Transverse colon (tissue), 4 donors: Measurements from ENCODE around the gene RSPRY1. TPM values are rescaled to one million over a fixed set of nuclear protein-coding genes. Genes with fewer than 3 reads are reported as not detected.
A peak's percentile ranks its signal among the peaks of the same experiment; 100 is the strongest.

Source experiments
- DNase-seq: peaks from one replicate; pipeline ENCODE4 v3.0.0-alpha.2; 2019
- H3K27ac ChIP-seq, 4 donors: fragments of 200-600 bp; sonication (generic); 2 replicates each; pipeline ENCODE4 v1.5.1; 2016 to 2018; ENCODE audit warnings: inconsistent platforms in 4 of 4
- H3K27me3 ChIP-seq: fragments of 200-600 bp; sonication (generic); 2 replicates; pipeline ENCODE4 v1.5.1; 2017; ENCODE audit warnings: inconsistent platforms
- H3K36me3 ChIP-seq, 4 donors: fragments of 200-600 bp; sonication (generic); 2 replicates each; pipeline ENCODE4 v1.5.1; 2017 to 2019; ENCODE audit warnings: inconsistent platforms in 4 of 4
- H3K4me1 ChIP-seq, 4 donors: fragments of 200-600 bp; sonication (generic); 2 replicates each; pipeline ENCODE4 v1.5.1; 2017 to 2020; ENCODE audit warnings: inconsistent platforms in 4 of 4
- H3K4me3 ChIP-seq, 4 donors: fragments of 200-600 bp; sonication (generic); 1 replicate in 1 of 4; 2 replicates in 3 of 4; pipeline versions ENCODE4 v1.5.1 to v1.6.1; 2017 to 2019; ENCODE audit warnings: inconsistent platforms in 4 of 4
- H3K9me3 ChIP-seq, 2 donors: fragments of 200-600 bp; sonication (generic); 2 replicates each; pipeline ENCODE4 v1.5.1; 2017 to 2019; ENCODE audit warnings: inconsistent platforms in 2 of 2
- CTCF ChIP-seq, 5 experiments: fragments of 200-600 bp in 3 of 5; fragments of 450-650 bp in 2 of 5; sonication (generic) in 3 of 5; IDR thresholded peaks; 1 replicate in 2 of 5; 2 replicates in 3 of 5; pipeline ENCODE4 v1.5.1; 2016 to 2017; ENCODE audit warnings: antibody characterized with exemption in 5 of 5, inconsistent platforms in 3 of 5, mild to moderate bottlenecking in 2 of 5, moderate library complexity in 1 of 5
- EP300 ChIP-seq: sonication (generic); formaldehyde crosslinking; IDR thresholded peaks from one replicate; pipeline ENCODE4 v1.6.1; 2017; ENCODE audit warnings: antibody characterized with exemption, low read depth
- POLR2A ChIP-seq: fragments of 450-650 bp; IDR thresholded peaks from one replicate; pipeline ENCODE4 v1.6.1; 2016; ENCODE audit warnings: antibody characterized with exemption, mild to moderate bottlenecking, moderate library complexity
- POLR2AphosphoS5 ChIP-seq, 3 donors: sonication (generic); formaldehyde crosslinking; IDR thresholded peaks; one replicate each; pipeline ENCODE4 v1.6.1; 2016; ENCODE audit warnings: antibody characterized with exemption in 3 of 3
- WGBS, 2 donors: methylation state at CpG; one replicate each; pipeline ENCODE4 v1.1.5; 2018; ENCODE audit warnings: low coverage in 1 of 2; 5-methylcytosine and 5-hydroxymethylcytosine counted together
- in situ Hi-C, 4 donors: fragments of 200-750 bp; cut with MboI; loops; one replicate each; pipeline versions ENCODE4 v1.15.0 to v1.15.1; 2017; ENCODE audit warnings: low sequenced_read_pairs in 3 of 4, low pct_ligation_motif_present in 1 of 4, low pct_unique_long_range_greater_than_20kb in 1 of 4
- intact Hi-C: fragments of 100-400 bp; cut with DNase I; formaldehyde crosslinking; loops from one replicate; pipeline ENCODE4 v1.15.1; 2023; ENCODE audit warnings: low total_unique reads
- total RNA-seq, 4 donors: library from RNA; depleted of rRNA; stranded (reverse); fragments of >200 nt; gene quantifications; one replicate each; pipeline ENCODE4 v1.1.0, GENCODE V29; 2016

RSPRY1 gene
- total RNA-seq, 4 donors from 2014 or later = 17.1 to 58.4 (median 44.5) TPM

GRCh38 chr16:57244767-57245471, 58.8 kb downstream of the RSPRY1 start, which contains the start of gene ARL2BP:
TSS of gene ARL2BP (plus strand) at chr16:57245259. CDS start at chr16:57245368, 109 bp downstream.
- peak within 1 kb of the TSS; percentile 90 to 98 (median 94) for H3K27ac ChIP-seq
- peaks cover 3 to 28% (median 11%) of the 10 kb centered on the region in 4 donors for H3K4me1 ChIP-seq
- no peaks in the 10 kb centered on the region for H3K9me3 ChIP-seq
- peak within 1 kb of the TSS; percentile 58 to 78 (median 66) for H3K4me3 ChIP-seq
- TF ChIP-seq EP300 = no peak
- TF ChIP-seq POLR2A = peak; percentile 84
- peak; percentile 76 to 90 (median 90) for TF ChIP-seq POLR2AphosphoS5 (IDR thresholded peaks at IDR 0.05)
- peak in 1 of 5 experiments; percentile 1 for TF ChIP-seq CTCF (IDR thresholded peaks at IDR 0.05)
- WGBS, 2 donors = 0 to 1% methylated on average over 6 to 31 of the region's 77 CpGs
- intact Hi-C loops (no loop called here), in situ Hi-C loops (no loop called here)
- H3K27me3 ChIP-seq = no peaks in the 10 kb centered on the region
- peaks cover 0 to 23% (median 10%) of the 10 kb centered on the region in 4 donors for H3K36me3 ChIP-seq
- DNase-seq = peak; percentile 99

- H3K36me3 ChIP-seq = peaks cover 0 to 30% (median 13%) of the 10 kb centered on the region in 4 donors
- no peaks in the 10 kb centered on the region for H3K9me3 ChIP-seq
- peak overlapping the region; percentile 90 to 98 (median 94) for H3K27ac ChIP-seq
- WGBS, 2 donors = 8% methylated on average over 6 to 15 of the region's 28 CpGs
- no peaks in the 10 kb centered on the region for H3K27me3 ChIP-seq
- intact Hi-C loops (no loop called here), in situ Hi-C loops (no loop called here)
- H3K4me1 ChIP-seq = peaks cover 3 to 28% (median 11%) of the 10 kb centered on the region in 4 donors
- DNase-seq = peak; percentile 57
- TF ChIP-seq POLR2A (no peak), CTCF (IDR thresholded peaks at IDR 0.05) (no peak), EP300 (no peak), POLR2AphosphoS5 (IDR thresholded peaks at IDR 0.05) (no peak)
- peak overlapping the region; percentile 58 to 78 (median 66) for H3K4me3 ChIP-seq
Measured at GRCh38 chr16:57245472-57246113, 59.5 kb downstream of the RSPRY1 start.

GRCh38 chr16:57251352-57251751, 65.2 kb downstream of the RSPRY1 start:
- DNase-seq = no peak
- in situ Hi-C loops (no loop called here), intact Hi-C loops (no loop called here)
- Histone ChIP-seq H3K4me1 (peaks cover 0 to 5% (median under 1%) of the 10 kb centered on the region in 4 donors), H3K27me3 (no peaks in the 10 kb centered on the region), H3K9me3 (no peaks in the 10 kb centered on the region), H3K36me3 (peaks cover 0 to 52% (median 27%) of the 10 kb centered on the region in 4 donors), H3K27ac (no peak overlapping the region), H3K4me3 (no peak overlapping the region)
- no peak for TF ChIP-seq POLR2AphosphoS5 (IDR thresholded peaks at IDR 0.05)
- no peak for TF ChIP-seq POLR2A
- TF ChIP-seq EP300 = no peak
- TF ChIP-seq CTCF (IDR thresholded peaks at IDR 0.05) = no peak
- WGBS, 2 donors = 91 to 100% methylated on average over 2 of the region's 2 CpGs

GRCh38 chr16:57252148-57252721, 66.1 kb downstream of the RSPRY1 start:
- in situ Hi-C loops (no loop called here), intact Hi-C loops (no loop called here)
- no peak overlapping the region for H3K4me3 ChIP-seq
- no peaks in the 10 kb centered on the region for H3K27me3 ChIP-seq
- peaks cover 0 to 47% (median 23%) of the 10 kb centered on the region in 4 donors for H3K36me3 ChIP-seq
- no peaks in the 10 kb centered on the region for H3K4me1 ChIP-seq
- DNase-seq = no peak
- H3K27ac ChIP-seq = no peak overlapping the region
- WGBS, 2 donors = 94 to 100% methylated on average over 3 to 6 of the region's 6 CpGs
- TF ChIP-seq POLR2AphosphoS5 (IDR thresholded peaks at IDR 0.05) (no peak), CTCF (IDR thresholded peaks at IDR 0.05) (no peak), EP300 (no peak), POLR2A (no peak)
- H3K9me3 ChIP-seq = no peaks in the 10 kb centered on the region
